Measurements from ENCODE around the gene MGRN1.

Gene MGRN1

DNA sequence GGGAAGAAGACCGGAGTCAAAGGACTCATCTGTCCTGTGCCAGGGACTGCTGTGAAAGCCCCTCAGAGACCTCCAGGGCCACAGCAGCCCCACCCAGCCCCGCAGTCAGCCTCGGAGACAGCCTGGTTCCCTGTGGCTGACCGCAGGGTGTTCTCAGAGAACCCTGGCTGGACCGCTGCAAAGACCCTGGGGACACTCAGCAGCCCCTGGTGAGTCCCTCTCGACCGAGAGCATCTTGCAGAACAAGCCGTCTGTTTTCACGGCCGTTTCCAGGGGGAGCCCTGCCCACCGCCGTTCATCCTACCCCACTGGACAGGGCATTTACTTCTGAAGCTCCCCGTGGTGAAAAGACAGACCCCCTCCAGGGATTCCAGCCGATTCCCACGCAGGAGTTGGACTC, 20.2 kb upstream of the MGRN1 start:
- TF ChIP-seq ZNF394 (tag by site-specific recombination; IDR thresholded peaks at IDR 0.05; ENCODE audit: borderline replicate concordance) = no peak
- peak; percentile 57 for TF ChIP-seq ZIC2 (tag by site-specific recombination; IDR thresholded peaks at IDR 0.05)
- H3K9me3 ChIP-seq (ENCODE audit: control insufficient read depth, insufficient read depth, low read depth, low read length) = no peaks in the 10 kb centered on the region
- H3K4me1 ChIP-seq (ENCODE audit: control insufficient read depth, insufficient read depth, low read length) = no peaks in the 10 kb centered on the region
- H3K27ac ChIP-seq (ENCODE audit: extremely low read depth, low read depth, low read length) = no peak overlapping the region
- ChIA-PET POLR2A (no interaction called here), CTCF (no interaction called here)
- H3K4me3 ChIP-seq (ENCODE audit: low read depth, low read length) = no peak overlapping the region
- H3K36me3 ChIP-seq (ENCODE audit: control insufficient read depth in 2 of 2, insufficient read depth in 1 of 2, low read length in 2 of 2) = peaks cover 0 to 20% of the 10 kb centered on the region in 2 experiments; a peak in 1 of 3 replicates

DNA sequence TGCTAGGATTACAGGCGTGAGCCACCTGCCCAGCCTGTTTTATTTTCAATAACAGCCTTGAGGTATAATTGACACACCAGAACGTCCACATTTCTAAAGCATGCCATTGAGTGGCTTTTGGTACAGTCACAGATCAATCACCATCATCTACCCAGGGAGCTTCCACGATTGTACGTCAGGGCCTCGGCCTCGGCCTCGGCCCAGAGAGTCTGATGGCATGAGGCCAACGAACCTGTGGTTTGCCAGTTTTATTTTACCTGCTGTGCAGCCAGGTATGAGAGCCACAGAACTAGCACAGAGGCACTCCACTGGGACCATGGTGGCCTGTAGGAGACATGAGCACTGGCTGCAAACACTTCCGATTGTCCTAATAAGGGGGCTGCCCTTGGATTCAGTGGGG, 18.3 kb upstream of the MGRN1 start:
- no peaks in the 10 kb centered on the region for H3K4me1 ChIP-seq (ENCODE audit: control insufficient read depth, insufficient read depth, low read length)
- H3K4me3 ChIP-seq (ENCODE audit: low read depth, low read length) = no peak overlapping the region
- H3K27ac ChIP-seq (ENCODE audit: extremely low read depth, low read depth, low read length) = no peak overlapping the region
- H3K9me3 ChIP-seq (ENCODE audit: control insufficient read depth, insufficient read depth, low read depth, low read length) = no peaks in the 10 kb centered on the region
- ChIA-PET POLR2A (interaction anchor here (1.2 kb wide), 1 partner anchor 10 kb away, joined by 4 read pairs; no protein-coding TSS in a partner anchor), CTCF (interaction anchor here (0.6 kb wide), 1 partner anchor 100 kb away, joined by 3 read pairs; no protein-coding TSS in a partner anchor)
- H3K36me3 ChIP-seq (ENCODE audit: control insufficient read depth in 2 of 2, insufficient read depth in 1 of 2, low read length in 2 of 2) = peaks cover 0 to 24% of the 10 kb centered on the region in 2 experiments; a peak in 1 of 3 replicates
- no peak for TF ChIP-seq ZNF521 (tag by site-specific recombination; IDR thresholded peaks at IDR 0.05)
- TF ChIP-seq, protein P1, sequence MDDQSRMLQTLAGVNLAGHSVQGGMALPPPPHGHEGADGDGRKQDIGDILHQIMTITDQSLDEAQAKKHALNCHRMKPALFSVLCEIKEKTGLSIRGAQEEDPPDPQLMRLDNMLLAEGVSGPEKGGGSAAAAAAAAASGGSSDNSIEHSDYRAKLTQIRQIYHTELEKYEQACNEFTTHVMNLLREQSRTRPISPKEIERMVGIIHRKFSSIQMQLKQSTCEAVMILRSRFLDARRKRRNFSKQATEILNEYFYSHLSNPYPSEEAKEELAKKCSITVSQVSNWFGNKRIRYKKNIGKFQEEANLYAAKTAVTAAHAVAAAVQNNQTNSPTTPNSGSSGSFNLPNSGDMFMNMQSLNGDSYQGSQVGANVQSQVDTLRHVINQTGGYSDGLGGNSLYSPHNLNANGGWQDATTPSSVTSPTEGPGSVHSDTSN (CRISPR knock-in tag; IDR thresholded peaks at IDR 0.05) = no peak
- no peak for TF ChIP-seq KLF7 (tag by site-specific recombination; IDR thresholded peaks at IDR 0.05; ENCODE audit: borderline replicate concordance)
- TF ChIP-seq ZNF629 (tag by site-specific recombination; IDR thresholded peaks at IDR 0.05) = no peak
- no peak for TF ChIP-seq ZNF132 (tag by site-specific recombination; IDR thresholded peaks at IDR 0.05; ENCODE audit: borderline replicate concordance)
- TF ChIP-seq, protein P2, sequence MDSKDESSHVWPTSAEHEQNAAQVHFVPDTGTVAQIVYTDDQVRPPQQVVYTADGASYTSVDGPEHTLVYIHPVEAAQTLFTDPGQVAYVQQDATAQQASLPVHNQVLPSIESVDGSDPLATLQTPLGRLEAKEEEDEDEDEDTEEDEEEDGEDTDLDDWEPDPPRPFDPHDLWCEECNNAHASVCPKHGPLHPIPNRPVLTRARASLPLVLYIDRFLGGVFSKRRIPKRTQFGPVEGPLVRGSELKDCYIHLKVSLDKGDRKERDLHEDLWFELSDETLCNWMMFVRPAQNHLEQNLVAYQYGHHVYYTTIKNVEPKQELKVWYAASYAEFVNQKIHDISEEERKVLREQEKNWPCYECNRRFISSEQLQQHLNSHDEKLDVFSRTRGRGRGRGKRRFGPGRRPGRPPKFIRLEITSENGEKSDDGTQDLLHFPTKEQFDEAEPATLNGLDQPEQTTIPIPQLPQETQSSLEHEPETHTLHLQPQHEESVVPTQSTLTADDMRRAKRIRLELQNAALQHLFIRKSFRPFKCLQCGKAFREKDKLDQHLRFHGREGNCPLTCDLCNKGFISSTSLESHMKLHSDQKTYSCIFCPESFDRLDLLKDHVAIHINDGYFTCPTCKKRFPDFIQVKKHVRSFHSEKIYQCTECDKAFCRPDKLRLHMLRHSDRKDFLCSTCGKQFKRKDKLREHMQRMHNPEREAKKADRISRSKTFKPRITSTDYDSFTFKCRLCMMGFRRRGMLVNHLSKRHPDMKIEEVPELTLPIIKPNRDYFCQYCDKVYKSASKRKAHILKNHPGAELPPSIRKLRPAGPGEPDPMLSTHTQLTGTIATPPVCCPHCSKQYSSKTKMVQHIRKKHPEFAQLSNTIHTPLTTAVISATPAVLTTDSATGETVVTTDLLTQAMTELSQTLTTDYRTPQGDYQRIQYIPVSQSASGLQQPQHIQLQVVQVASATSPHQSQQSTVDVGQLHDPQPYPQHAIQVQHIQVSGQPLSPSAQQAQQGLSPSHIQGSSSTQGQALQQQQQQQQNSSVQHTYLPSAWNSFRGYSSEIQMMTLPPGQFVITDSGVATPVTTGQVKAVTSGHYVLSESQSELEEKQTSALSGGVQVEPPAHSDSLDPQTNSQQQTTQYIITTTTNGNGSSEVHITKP (tag by site-specific recombination; IDR thresholded peaks at IDR 0.05) = no peak
- no peak for TF ChIP-seq ZNF223 (tag by site-specific recombination; IDR thresholded peaks at IDR 0.05)
- TF ChIP-seq SP3 (tag by site-specific recombination; IDR thresholded peaks at IDR 0.05) = no peak
- TF ChIP-seq ZNF37A (tag by site-specific recombination; IDR thresholded peaks at IDR 0.05) = no peak
- no peak for TF ChIP-seq ZNF561 (tag by site-specific recombination; IDR thresholded peaks at IDR 0.05; ENCODE audit: borderline replicate concordance)
- TF ChIP-seq ZXDB (tag by site-specific recombination; IDR thresholded peaks at IDR 0.05) = no peak
- TF ChIP-seq ZNF423 (tag by site-specific recombination; IDR thresholded peaks at IDR 0.05) = no peak
- TF ChIP-seq ZNF266 (tag by site-specific recombination; IDR thresholded peaks at IDR 0.05; ENCODE audit: low read depth) = no peak
- TF ChIP-seq ZNF426 (tag by site-specific recombination; IDR thresholded peaks at IDR 0.05) = no peak
- TF ChIP-seq ZNF121 (tag by site-specific recombination; IDR thresholded peaks at IDR 0.05) = no peak
- TF ChIP-seq EGR2 (tag by site-specific recombination; IDR thresholded peaks at IDR 0.05; ENCODE audit: low read depth) = no peak
- no peak for TF ChIP-seq ZNF140 (tag by site-specific recombination; IDR thresholded peaks at IDR 0.05)
- TF ChIP-seq ZNF501 (tag by site-specific recombination; IDR thresholded peaks at IDR 0.05) = no peak
- no peak for TF ChIP-seq ZNF76 (tag by site-specific recombination; IDR thresholded peaks at IDR 0.05; ENCODE audit: borderline replicate concordance, low read depth)
